Cardiac muscle cell (in vitro differentiated cells and primary cell): ENCODE data around the gene MYH15. TPM values are rescaled to one million over a fixed set of nuclear protein-coding genes. Genes with fewer than 3 reads are reported as not detected.

Source experiments
- DNase-seq, 2 donors: peaks; one replicate each; pipeline versions ENCODE4 v3.0.0 to v3.0.0-alpha.2; 2010 to 2017; ENCODE audit warnings: low read depth in 1 of 2, low spot score in 1 of 2
- H3K27ac ChIP-seq: fragments of 200-600 bp; sonication (generic); 2 replicates; pipeline ENCODE4 v1.5.1; 2016
- H3K27me3 ChIP-seq: fragments of 200-600 bp; sonication (generic); 2 replicates; pipeline ENCODE4 v1.6.0; 2016; ENCODE audit warnings: control low read depth
- H3K36me3 ChIP-seq: fragments of 200-600 bp; sonication (generic); 2 replicates; pipeline ENCODE4 v1.5.1; 2016; ENCODE audit warnings: control low read depth
- H3K4me1 ChIP-seq: fragments of 200-600 bp; sonication (generic); 2 replicates; pipeline ENCODE4 v1.8.1; 2017; ENCODE audit warnings: low read depth, mild to moderate bottlenecking, mixed run types
- H3K4me3 ChIP-seq: fragments of 200-600 bp; sonication (generic); 2 replicates; pipeline ENCODE4 v1.5.1; 2016; ENCODE audit warnings: mild to moderate bottlenecking
- H3K9me3 ChIP-seq: fragments of 200-600 bp; sonication (generic); 2 replicates; pipeline ENCODE4 v1.5.1; 2017; ENCODE audit warnings: low read depth, mild to moderate bottlenecking, control low read depth
- CTCF ChIP-seq: IDR thresholded peaks from 2 replicates; pipeline ENCODE4 v1.5.1; 2012; ENCODE audit warnings: low read depth, mild to moderate bottlenecking, low read length
- polyA plus RNA-seq: library from polyadenylated mRNA; unstranded; fragments of >200 nt; fragmentation: Nextera tagmentation; extraction: Ambion mirVana; gene quantifications from 2 replicates; pipeline ENCODE4 v1.2.1, GENCODE V29; 2016
- total RNA-seq: library from RNA; depleted of rRNA; stranded (reverse); fragments of >200 nt; gene quantifications from 2 replicates; pipeline ENCODE4 v1.2.3, GENCODE V29; 2016

MYH15 gene
- total and polyA plus RNA-seq, 2 experiments from 2014 or later, result 0.24 to 0.55 TPM

GRCh38 chr3:108468577-108468976 lies 41.8 kb downstream of the MYH15 start:
- TF ChIP-seq CTCF, result no peak
- no peaks in the 10 kb centered on the region for H3K27me3 ChIP-seq
- peaks cover 5% of the 10 kb centered on the region for H3K4me1 ChIP-seq

GRCh38 chr3:108462899-108463298 lies 47.5 kb downstream of the MYH15 start:
- Histone ChIP-seq H3K36me3 (no peaks in the 10 kb centered on the region), H3K9me3 (no peaks in the 10 kb centered on the region), H3K27me3 (no peaks in the 10 kb centered on the region), H3K4me1 (peaks cover 4% of the 10 kb centered on the region), H3K4me3 (no peak overlapping the region), H3K27ac (no peak overlapping the region)
- no peak for TF ChIP-seq CTCF
- peak in 1 of 2 donors; percentile 47 for DNase-seq

More at GRCh38 chr3:108468577-108468976, 41.8 kb downstream of the MYH15 start:
- no peak overlapping the region for H3K27ac ChIP-seq
- H3K36me3 ChIP-seq, result no peaks in the 10 kb centered on the region
- DNase-seq, result no peak
- H3K4me3 ChIP-seq, result no peak overlapping the region
- H3K9me3 ChIP-seq, result no peaks in the 10 kb centered on the region

- Histone ChIP-seq H3K4me1 (peaks cover 4% of the 10 kb centered on the region), H3K9me3 (no peaks in the 10 kb centered on the region), H3K36me3 (no peaks in the 10 kb centered on the region), H3K4me3 (no peak overlapping the region), H3K27ac (no peak overlapping the region), H3K27me3 (no peaks in the 10 kb centered on the region)
- DNase-seq, result peak in 1 of 2 donors; percentile 64
- TF ChIP-seq CTCF, result no peak
Observed at GRCh38 chr3:108461661-108462111, 48.7 kb downstream of the MYH15 start.

GRCh38 chr3:108459225-108459624 lies 51.2 kb downstream of the MYH15 start:
- no peak for DNase-seq
- Histone ChIP-seq H3K4me1 (peaks cover 4% of the 10 kb centered on the region), H3K9me3 (no peaks in the 10 kb centered on the region), H3K4me3 (no peak overlapping the region), H3K36me3 (no peaks in the 10 kb centered on the region), H3K27ac (no peak overlapping the region), H3K27me3 (no peaks in the 10 kb centered on the region)
- no peak for TF ChIP-seq CTCF

GRCh38 chr3:108455212-108455705 lies 55.1 kb downstream of the MYH15 start:
- Histone ChIP-seq H3K27me3 (no peaks in the 10 kb centered on the region), H3K4me1 (no peaks in the 10 kb centered on the region), H3K9me3 (no peaks in the 10 kb centered on the region), H3K4me3 (no peak overlapping the region), H3K36me3 (no peaks in the 10 kb centered on the region), H3K27ac (no peak overlapping the region)
- DNase-seq, result no peak
- TF ChIP-seq CTCF, result no peak

GRCh38 chr3:108453565-108453964 lies 56.8 kb downstream of the MYH15 start:
- no peaks in the 10 kb centered on the region for H3K9me3 ChIP-seq
- no peaks in the 10 kb centered on the region for H3K4me1 ChIP-seq
- no peak overlapping the region for H3K4me3 ChIP-seq
- no peaks in the 10 kb centered on the region for H3K27me3 ChIP-seq
- DNase-seq, result no peak
- H3K27ac ChIP-seq, result no peak overlapping the region
- TF ChIP-seq CTCF, result no peak
- H3K36me3 ChIP-seq, result no peaks in the 10 kb centered on the region
